ENCODE results near the gene RHOBTB3. TPM values are rescaled to one million over a fixed set of nuclear protein-coding genes. Genes with fewer than 3 reads are reported as not detected.
"Not testable (repeated sequence)": the region's sequence is repeated elsewhere in the genome, so short reads cannot be mapped to it uniquely, and the experiment has no call there.

The RHOBTB3 gene
- total RNA-seq, 4 donors from 2014 or later = 31.0 to 74.2 (median 46.3) TPM

DNA sequence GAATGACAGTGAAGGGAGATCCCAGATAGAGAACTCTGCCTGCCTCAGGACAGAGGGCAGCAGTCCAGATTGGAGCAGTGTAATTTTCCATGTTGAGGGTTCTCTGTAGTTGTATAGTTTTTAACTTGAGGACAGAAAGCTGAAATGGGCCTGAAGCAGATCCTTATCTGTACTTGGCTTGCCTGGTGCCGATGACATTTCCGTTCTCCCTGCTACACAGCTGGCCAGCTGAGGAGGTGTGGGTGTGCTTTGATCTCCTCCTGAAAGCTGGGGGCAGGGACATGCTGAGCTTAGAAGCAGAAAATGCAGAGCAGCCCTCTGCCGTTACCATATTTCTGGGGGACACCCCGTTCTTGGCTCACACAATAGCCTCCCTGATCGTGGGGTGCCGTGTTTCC lies 80.9 kb downstream of the RHOBTB3 start:
- Histone ChIP-seq H3K36me3 (peaks cover 4% of the 10 kb centered on the region), H3K4me3 (no peak overlapping the region), H3K27ac (no peak overlapping the region), H3K9me3 (no peaks in the 10 kb centered on the region), H3K27me3 (no peaks in the 10 kb centered on the region), H3K4me1 (peaks cover 36% of the 10 kb centered on the region)
- DNase-seq (ENCODE audit: low spot score in 2 of 2) = no peak
- TF ChIP-seq POLR2AphosphoS5 (IDR thresholded peaks at IDR 0.05) = no peak
- no peak for TF ChIP-seq POLR2A (IDR thresholded peaks at IDR 0.05)
- TF ChIP-seq EP300 (IDR thresholded peaks at IDR 0.05) = no peak
- TF ChIP-seq, protein P1, sequence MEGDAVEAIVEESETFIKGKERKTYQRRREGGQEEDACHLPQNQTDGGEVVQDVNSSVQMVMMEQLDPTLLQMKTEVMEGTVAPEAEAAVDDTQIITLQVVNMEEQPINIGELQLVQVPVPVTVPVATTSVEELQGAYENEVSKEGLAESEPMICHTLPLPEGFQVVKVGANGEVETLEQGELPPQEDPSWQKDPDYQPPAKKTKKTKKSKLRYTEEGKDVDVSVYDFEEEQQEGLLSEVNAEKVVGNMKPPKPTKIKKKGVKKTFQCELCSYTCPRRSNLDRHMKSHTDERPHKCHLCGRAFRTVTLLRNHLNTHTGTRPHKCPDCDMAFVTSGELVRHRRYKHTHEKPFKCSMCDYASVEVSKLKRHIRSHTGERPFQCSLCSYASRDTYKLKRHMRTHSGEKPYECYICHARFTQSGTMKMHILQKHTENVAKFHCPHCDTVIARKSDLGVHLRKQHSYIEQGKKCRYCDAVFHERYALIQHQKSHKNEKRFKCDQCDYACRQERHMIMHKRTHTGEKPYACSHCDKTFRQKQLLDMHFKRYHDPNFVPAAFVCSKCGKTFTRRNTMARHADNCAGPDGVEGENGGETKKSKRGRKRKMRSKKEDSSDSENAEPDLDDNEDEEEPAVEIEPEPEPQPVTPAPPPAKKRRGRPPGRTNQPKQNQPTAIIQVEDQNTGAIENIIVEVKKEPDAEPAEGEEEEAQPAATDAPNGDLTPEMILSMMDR (IDR thresholded peaks at IDR 0.05) = no peak
- WGBS = 43% methylated on average over 6 of the region's 6 CpGs

DNA sequence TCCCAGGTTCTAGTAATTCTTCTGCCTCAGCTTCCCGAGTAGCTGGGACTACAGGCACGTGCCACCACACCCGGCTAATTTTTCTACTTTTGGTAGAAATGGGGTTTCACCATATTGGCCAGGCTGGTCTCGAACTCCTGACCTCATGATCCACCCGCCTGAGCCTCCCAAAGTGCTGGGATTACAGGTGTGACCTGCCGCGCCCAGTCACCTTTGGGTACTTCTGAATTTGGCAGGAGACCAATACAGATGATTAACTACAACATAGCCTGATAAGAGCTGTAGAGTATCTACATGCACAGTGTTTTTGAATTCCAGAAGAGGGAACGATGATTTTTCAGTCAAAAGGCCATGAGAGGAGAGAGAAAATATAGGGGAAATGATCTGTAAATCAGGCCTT lies 81.9 kb downstream of the RHOBTB3 start:
- 77% methylated on average over 8 of the region's 8 CpGs for WGBS
- H3K9me3 ChIP-seq; DNase-seq (ENCODE audit: low spot score in 2 of 2); H3K4me3 ChIP-seq; H3K27me3 ChIP-seq; H3K36me3 ChIP-seq; H3K27ac ChIP-seq: not testable (repeated sequence)
- peaks cover 37% of the 10 kb centered on the region for H3K4me1 ChIP-seq

DNA sequence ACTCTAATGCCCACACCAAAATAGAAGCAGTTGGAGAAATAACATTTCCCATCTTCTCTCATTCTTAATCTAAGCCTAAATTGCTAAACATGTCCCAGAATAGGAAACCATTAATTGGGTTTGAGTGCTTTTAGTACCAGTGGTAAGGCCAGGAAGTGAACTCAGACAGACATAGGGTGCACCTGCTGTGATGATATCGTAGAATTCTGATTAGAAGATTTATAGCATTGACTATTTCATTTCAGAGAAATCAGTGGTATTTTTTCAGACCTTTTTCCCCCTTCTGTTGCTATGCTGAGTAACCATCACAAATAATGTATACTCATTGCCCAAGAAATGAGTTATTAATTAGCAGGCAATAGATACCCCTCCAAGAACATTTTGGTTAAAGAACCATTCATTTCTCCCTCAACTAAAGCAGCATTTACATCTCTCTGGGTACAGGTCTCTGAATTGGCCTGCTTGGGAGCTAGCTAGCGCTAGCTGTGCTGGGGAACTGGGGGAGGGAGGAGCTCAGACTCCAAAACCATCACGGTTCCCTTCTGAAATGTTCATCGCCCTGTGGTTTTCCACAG lies 84.1 kb downstream of the RHOBTB3 start:
- Histone ChIP-seq H3K4me3 (no peak overlapping the region), H3K9me3 (no peaks in the 10 kb centered on the region), H3K36me3 (peaks cover 4% of the 10 kb centered on the region), H3K27ac (no peak overlapping the region), H3K4me1 (peaks cover 35% of the 10 kb centered on the region), H3K27me3 (no peaks in the 10 kb centered on the region)
- TF ChIP-seq, protein P1 (IDR thresholded peaks at IDR 0.05) = no peak
- TF ChIP-seq POLR2A (IDR thresholded peaks at IDR 0.05) (no peak), EP300 (IDR thresholded peaks at IDR 0.05) (no peak), POLR2AphosphoS5 (IDR thresholded peaks at IDR 0.05) (no peak)
- 93% methylated on average over 4 of the region's 4 CpGs for WGBS
- no peak for DNase-seq (ENCODE audit: low spot score in 2 of 2)

DNA sequence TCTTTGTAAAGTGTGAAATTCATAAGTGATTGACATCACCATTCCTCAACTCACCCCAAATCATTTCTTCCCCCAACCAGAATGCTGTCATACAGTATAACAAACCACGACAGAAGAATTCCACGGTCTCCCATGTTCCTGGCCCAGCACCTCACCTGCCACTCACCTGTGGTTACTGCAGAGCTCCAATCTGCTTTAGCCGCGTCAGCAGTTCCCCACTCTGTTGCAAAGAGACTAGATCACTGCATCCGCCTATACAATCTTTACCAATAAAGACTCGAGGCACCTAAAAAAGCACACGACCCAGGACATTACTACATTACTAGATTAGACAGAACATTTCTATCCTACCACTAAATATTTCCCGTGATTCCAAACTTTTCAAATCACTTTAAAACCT lies 85.2 kb downstream of the RHOBTB3 start:
- Histone ChIP-seq H3K4me3 (no peak overlapping the region), H3K36me3 (peaks cover 4% of the 10 kb centered on the region), H3K27me3 (no peaks in the 10 kb centered on the region), H3K4me1 (peaks cover 45% of the 10 kb centered on the region), H3K9me3 (no peaks in the 10 kb centered on the region), H3K27ac (no peak overlapping the region)
- no peak for DNase-seq (ENCODE audit: low spot score in 2 of 2)
- WGBS = 89% methylated on average over 8 of the region's 8 CpGs
- TF ChIP-seq POLR2A (IDR thresholded peaks at IDR 0.05) (no peak), POLR2AphosphoS5 (IDR thresholded peaks at IDR 0.05) (no peak), EP300 (IDR thresholded peaks at IDR 0.05) (no peak)
- TF ChIP-seq, protein P1 (IDR thresholded peaks at IDR 0.05) = no peak

DNA sequence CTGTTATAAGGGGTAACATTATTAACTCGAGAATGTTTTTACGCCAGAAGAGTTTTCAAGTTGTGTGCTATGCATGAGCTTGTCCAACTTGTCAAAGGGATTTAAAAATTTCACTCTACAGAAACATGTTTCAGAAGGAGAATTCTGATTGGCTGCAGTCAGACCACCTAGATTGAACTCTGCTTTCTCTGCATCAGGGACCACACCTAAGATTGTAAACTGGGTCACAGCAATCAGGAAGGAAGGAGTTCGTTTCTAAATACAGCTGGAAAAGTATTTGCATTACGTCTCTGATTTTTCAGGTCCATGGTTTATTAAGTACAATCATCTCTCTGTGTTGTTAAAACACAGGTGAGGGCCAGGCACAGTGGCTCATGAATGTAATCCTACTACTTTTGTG lies 85.6 kb downstream of the RHOBTB3 start:
- H3K27me3 ChIP-seq = no peaks in the 10 kb centered on the region
- WGBS = 68% methylated on average over 4 of the region's 4 CpGs
- no peak overlapping the region for H3K27ac ChIP-seq
- no peaks in the 10 kb centered on the region for H3K9me3 ChIP-seq
- TF ChIP-seq, protein P1 (IDR thresholded peaks at IDR 0.05) = no peak
- TF ChIP-seq EP300 (IDR thresholded peaks at IDR 0.05) (no peak), POLR2A (IDR thresholded peaks at IDR 0.05) (no peak), POLR2AphosphoS5 (IDR thresholded peaks at IDR 0.05) (no peak)
- H3K4me1 ChIP-seq = peaks cover 47% of the 10 kb centered on the region
- peaks cover 4% of the 10 kb centered on the region for H3K36me3 ChIP-seq
- DNase-seq (ENCODE audit: low spot score in 2 of 2) = no peak
- no peak overlapping the region for H3K4me3 ChIP-seq

DNA sequence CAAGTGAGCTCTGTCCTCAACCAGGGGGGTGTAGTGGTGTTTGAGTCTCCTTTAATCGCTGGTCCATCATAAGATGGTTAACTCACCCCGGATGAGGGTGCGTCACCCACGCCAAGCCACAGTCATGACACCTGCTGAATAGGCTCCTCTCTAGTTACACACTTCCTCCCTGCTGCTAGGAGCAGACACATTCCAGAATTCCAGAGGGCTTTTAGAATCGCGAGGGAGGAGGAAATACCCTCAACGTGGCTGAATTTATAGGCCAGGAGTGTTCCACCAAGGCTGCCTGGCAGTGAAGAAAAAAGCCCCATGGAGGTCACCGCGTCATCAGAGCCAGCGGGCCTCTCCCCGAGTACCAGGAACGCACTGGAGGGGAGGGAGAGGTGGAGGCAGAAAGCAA lies 86.3 kb downstream of the RHOBTB3 start:
- DNase-seq (ENCODE audit: low spot score in 2 of 2) = no peak
- peaks cover 40% of the 10 kb centered on the region for H3K4me1 ChIP-seq
- H3K36me3 ChIP-seq = peaks cover 4% of the 10 kb centered on the region
- H3K9me3 ChIP-seq = no peaks in the 10 kb centered on the region
- peak overlapping the region; percentile 61 for H3K4me3 ChIP-seq
- WGBS = 64% methylated on average over 6 of the region's 12 CpGs
- H3K27me3 ChIP-seq = no peaks in the 10 kb centered on the region
- H3K27ac ChIP-seq = peak overlapping the region; percentile 35
- TF ChIP-seq POLR2A (IDR thresholded peaks at IDR 0.05) (no peak), POLR2AphosphoS5 (IDR thresholded peaks at IDR 0.05) (no peak), EP300 (IDR thresholded peaks at IDR 0.05) (no peak)
- TF ChIP-seq, protein P1 (IDR thresholded peaks at IDR 0.05) = no peak

Data from suprapubic skin (tissue), 4 donors.